ENCODE measurements around the gene GLMN. TPM values are rescaled to one million over a fixed set of nuclear protein-coding genes. Genes with fewer than 3 reads are reported as not detected.

The GLMN gene, protein sequence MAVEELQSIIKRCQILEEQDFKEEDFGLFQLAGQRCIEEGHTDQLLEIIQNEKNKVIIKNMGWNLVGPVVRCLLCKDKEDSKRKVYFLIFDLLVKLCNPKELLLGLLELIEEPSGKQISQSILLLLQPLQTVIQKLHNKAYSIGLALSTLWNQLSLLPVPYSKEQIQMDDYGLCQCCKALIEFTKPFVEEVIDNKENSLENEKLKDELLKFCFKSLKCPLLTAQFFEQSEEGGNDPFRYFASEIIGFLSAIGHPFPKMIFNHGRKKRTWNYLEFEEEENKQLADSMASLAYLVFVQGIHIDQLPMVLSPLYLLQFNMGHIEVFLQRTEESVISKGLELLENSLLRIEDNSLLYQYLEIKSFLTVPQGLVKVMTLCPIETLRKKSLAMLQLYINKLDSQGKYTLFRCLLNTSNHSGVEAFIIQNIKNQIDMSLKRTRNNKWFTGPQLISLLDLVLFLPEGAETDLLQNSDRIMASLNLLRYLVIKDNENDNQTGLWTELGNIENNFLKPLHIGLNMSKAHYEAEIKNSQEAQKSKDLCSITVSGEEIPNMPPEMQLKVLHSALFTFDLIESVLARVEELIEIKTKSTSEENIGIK
- total RNA-seq, result 10.3 and 16.4 TPM in 2 replicates

- TF ChIP-seq, protein P1, sequence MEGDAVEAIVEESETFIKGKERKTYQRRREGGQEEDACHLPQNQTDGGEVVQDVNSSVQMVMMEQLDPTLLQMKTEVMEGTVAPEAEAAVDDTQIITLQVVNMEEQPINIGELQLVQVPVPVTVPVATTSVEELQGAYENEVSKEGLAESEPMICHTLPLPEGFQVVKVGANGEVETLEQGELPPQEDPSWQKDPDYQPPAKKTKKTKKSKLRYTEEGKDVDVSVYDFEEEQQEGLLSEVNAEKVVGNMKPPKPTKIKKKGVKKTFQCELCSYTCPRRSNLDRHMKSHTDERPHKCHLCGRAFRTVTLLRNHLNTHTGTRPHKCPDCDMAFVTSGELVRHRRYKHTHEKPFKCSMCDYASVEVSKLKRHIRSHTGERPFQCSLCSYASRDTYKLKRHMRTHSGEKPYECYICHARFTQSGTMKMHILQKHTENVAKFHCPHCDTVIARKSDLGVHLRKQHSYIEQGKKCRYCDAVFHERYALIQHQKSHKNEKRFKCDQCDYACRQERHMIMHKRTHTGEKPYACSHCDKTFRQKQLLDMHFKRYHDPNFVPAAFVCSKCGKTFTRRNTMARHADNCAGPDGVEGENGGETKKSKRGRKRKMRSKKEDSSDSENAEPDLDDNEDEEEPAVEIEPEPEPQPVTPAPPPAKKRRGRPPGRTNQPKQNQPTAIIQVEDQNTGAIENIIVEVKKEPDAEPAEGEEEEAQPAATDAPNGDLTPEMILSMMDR (IDR thresholded peaks at IDR 0.05; ENCODE audit: insufficient read depth, low read depth, low read length), result peak; percentile 28
- peak within 1 kb of the TSS; percentile 71 for H3K4me3 ChIP-seq (ENCODE audit: low read depth, low read length)
- peak; percentile 82 for DNase-seq (ENCODE audit: low read depth)
Observed at GRCh38 chr1:92298573-92299476, at the start of gene GLMN, which contains the start of gene RPAP2. Gene GLMN, minus strand, starts transcription at chr1:92298987. Its CDS starts 988 bp downstream, at chr1:92297999. Gene RPAP2, plus strand, starts transcription at chr1:92299059. Its CDS starts 15 bp downstream, at chr1:92299074.

DNA sequence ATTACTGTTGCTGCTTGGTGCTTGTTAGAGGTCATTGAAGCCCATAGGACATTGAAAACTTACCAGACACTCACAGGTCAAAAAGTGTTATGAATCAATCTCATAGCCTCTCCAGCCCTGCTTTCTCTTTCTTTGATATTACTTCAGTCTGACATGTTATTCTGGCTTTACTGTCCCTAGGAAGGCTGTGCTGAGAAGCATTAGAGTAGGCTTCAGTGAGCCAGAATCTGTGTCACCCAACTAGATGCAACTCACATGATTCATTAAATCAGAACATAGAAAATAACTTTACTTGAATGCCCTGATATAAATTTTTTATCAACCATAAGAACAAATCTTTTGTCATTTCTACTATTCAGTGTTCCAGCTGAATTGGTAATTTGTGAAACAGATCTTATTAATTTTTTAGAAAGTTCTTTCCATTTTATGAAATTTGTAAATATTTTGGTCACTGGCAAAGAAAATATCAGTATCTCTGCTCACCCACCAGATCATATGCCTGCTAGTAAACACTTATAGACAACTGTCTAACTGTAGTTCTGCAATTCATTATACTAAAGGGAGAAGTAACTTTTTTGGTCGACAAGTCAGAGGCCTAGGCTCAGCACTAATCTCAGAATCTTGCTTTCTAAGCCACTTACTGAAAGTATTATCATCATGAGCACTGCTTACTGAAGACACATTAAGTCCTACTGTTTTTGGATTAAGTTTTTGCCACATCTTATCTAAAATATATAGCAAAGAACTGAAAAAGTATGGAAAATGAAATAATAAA is 48.3 kb upstream of the GLMN start:
- DNase-seq (ENCODE audit: low read depth), result no peak
- TF ChIP-seq, protein P1 (IDR thresholded peaks at IDR 0.05; ENCODE audit: insufficient read depth, low read depth, low read length), result no peak
- no peak overlapping the region for H3K4me3 ChIP-seq (ENCODE audit: low read depth, low read length)

GRCh38 chr1:92343061-92343460 is 44.3 kb upstream of the GLMN start:
- peak; percentile 43 for DNase-seq (ENCODE audit: low read depth)
- H3K4me3 ChIP-seq (ENCODE audit: low read depth, low read length), result no peak overlapping the region
- TF ChIP-seq, protein P1 (IDR thresholded peaks at IDR 0.05; ENCODE audit: insufficient read depth, low read depth, low read length), result no peak

DNA sequence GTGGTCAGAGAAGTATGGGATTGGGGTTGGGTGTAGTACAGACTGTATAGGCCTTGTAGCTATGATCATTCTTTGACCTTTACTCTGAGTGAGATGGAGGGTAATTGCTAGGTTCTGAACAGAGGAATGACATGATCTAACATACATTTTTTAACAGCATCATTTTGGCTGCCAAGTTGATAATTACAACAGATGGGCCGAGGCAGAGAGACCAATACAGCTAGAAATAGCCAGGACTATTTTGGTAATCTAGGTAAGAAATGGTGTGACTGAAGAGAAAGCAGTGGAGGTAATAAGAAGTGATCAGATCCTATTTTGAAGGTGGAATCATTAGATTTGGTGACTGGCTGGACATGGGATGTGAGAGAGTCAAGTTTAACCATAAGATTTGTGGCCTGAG is 43.6 kb upstream of the GLMN start:
- DNase-seq (ENCODE audit: low read depth), result no peak
- TF ChIP-seq, protein P1 (IDR thresholded peaks at IDR 0.05; ENCODE audit: insufficient read depth, low read depth, low read length), result no peak
- H3K4me3 ChIP-seq (ENCODE audit: low read depth, low read length), result no peak overlapping the region

- no peak for DNase-seq (ENCODE audit: low read depth)
- no peak overlapping the region for H3K4me3 ChIP-seq (ENCODE audit: low read depth, low read length)
- TF ChIP-seq, protein P1 (IDR thresholded peaks at IDR 0.05; ENCODE audit: insufficient read depth, low read depth, low read length), result no peak
Observed at GRCh38 chr1:92340154-92340553, 41.4 kb upstream of the GLMN start.

GRCh38 chr1:92333668-92334067 is 34.9 kb upstream of the GLMN start:
- H3K4me3 ChIP-seq (ENCODE audit: low read depth, low read length), result no peak overlapping the region
- no peak for DNase-seq (ENCODE audit: low read depth)
- TF ChIP-seq, protein P1 (IDR thresholded peaks at IDR 0.05; ENCODE audit: insufficient read depth, low read depth, low read length), result no peak

Data from fibroblast of villous mesenchyme (primary cell).